Lower leg skin (tissue), 3 donors: ENCODE measurements around the gene CCDC102A.

Experiments used
- CTCF ChIP-seq, 3 donors: fragments of 450-650 bp; IDR thresholded peaks; one replicate each; pipeline ENCODE4 v1.5.1; 2016; ENCODE audit warnings: antibody characterized with exemption in 3 of 3, mild to moderate bottlenecking in 3 of 3, moderate library complexity in 2 of 3
- POLR2A ChIP-seq, 2 donors: fragments of 450-650 bp; IDR thresholded peaks; one replicate each; pipeline ENCODE4 v1.6.1; 2016 to 2017; ENCODE audit warnings: antibody characterized with exemption in 2 of 2, mild to moderate bottlenecking in 1 of 2, moderate library complexity in 1 of 2

DNA sequence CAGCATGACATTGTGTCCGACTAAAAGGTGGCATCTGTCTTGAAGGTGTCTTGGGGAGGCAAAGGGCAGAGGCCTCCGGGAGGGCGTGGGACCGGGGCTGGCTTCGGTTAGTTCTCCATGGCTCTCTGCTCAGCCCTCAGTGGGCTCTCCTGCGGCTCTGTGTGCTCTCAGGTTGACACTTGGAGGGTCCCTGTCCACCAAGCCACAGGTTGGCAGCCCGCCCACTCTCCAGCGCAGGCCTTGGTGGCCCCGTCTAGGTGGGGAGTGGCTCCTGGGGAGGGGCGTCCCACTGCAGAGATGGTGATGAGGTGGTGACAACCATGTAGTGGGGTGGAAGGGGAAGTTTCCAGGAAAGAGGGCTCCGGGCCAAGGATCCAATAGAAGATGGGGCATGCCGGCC, 37.7 kb upstream of the CCDC102A start:
- TF ChIP-seq CTCF (IDR thresholded peaks at IDR 0.05) (no peak), POLR2A (IDR thresholded peaks at IDR 0.05) (no peak)
